RWPE1 (cell line): ENCODE data around the gene POLD4.
A peak's percentile ranks its signal among the peaks of the same experiment; 100 is the strongest.

Experiments
- CTCF ChIA-PET: fragments of 350-600 bp; sonication (Branson Sonifier 250); formaldehyde crosslinking; extraction: SDS; loops from one replicate; lab custom pipeline; 2021; lab: Yijun Ruan, JAX
- POLR2A ChIA-PET: fragments of 400-600 bp; formaldehyde crosslinking; extraction: SDS; loops from one replicate; lab custom pipeline; 2020; ENCODE audit warnings: antibody characterized with exemption; ENCODE audit not compliant: low non-redundant PET; lab: Yijun Ruan, JAX
- DNase-seq: peaks from one replicate; pipeline ENCODE4 v3.0.0; 2012; ENCODE audit warnings: low spot score
- H3K27ac ChIP-seq: fragments of 450-650 bp; 2 replicates; pipeline ENCODE4 v1.5.1; 2017
- CTCF ChIP-seq: fragments of 450-650 bp; conservative IDR thresholded peaks from 2 replicates; pipeline ENCODE4 v1.5.1; 2017; ENCODE audit warnings: low read depth, mild to moderate bottlenecking

The POLD4 gene

GRCh38 chr11:67364169-67364568, 10.8 kb upstream of the POLD4 start:
- CTCF ChIA-PET = interaction anchor here (3.5 kb wide), 1 partner anchor 18 kb away, joined by 16 read pairs; no protein-coding TSS in a partner anchor
- POLR2A ChIA-PET = no interaction called here
- no peak for DNase-seq
- peak overlapping the region; percentile 66 for H3K27ac ChIP-seq
- TF ChIP-seq CTCF = no peak

GRCh38 chr11:67357831-67358670, 4.7 kb upstream of the POLD4 start:
- peak overlapping the region; percentile 97 for H3K27ac ChIP-seq
- ChIA-PET POLR2A (no interaction called here), CTCF (interaction anchor here (0.8 to 4.8 kb wide), 4 partner anchors 13 to 29 kb away, joined by 5 to 81 read pairs (median 30); partner anchors contain the start of gene CLCF1)
- no peak for DNase-seq
- TF ChIP-seq CTCF = no peak

GRCh38 chr11:67356864-67357561, 3.7 kb upstream of the POLD4 start:
- TF ChIP-seq CTCF = peak; percentile 86
- peak; percentile 76 for DNase-seq
- POLR2A ChIA-PET = no interaction called here
- CTCF ChIA-PET = interaction anchor here (0.5 to 4.8 kb wide), 11 partner anchors 10 to 546 kb away, joined by 3 to 81 read pairs (median 6); partner anchors contain the start of gene CLCF1
- peak overlapping the region; percentile 97 for H3K27ac ChIP-seq

GRCh38 chr11:67356387-67356863, 3.1 kb upstream of the POLD4 start:
- DNase-seq = no peak
- CTCF ChIA-PET = interaction anchor here (0.5 to 4.8 kb wide), 12 partner anchors 11 to 1444 kb away, joined by 3 to 81 read pairs (median 5); partner anchors contain the start of gene CLCF1
- POLR2A ChIA-PET = no interaction called here
- no peak for TF ChIP-seq CTCF
- H3K27ac ChIP-seq = peak overlapping the region; percentile 97

- H3K27ac ChIP-seq = peak overlapping the region; percentile 97
- no peak for DNase-seq
- no peak for TF ChIP-seq CTCF
- ChIA-PET CTCF (interaction anchor here (0.5 to 4.8 kb wide), 10 partner anchors 11 to 1443 kb away, joined by 3 to 81 read pairs (median 6); partner anchors contain the start of gene CLCF1), POLR2A (interaction anchor here (0.7 kb wide), 1 partner anchor 21 kb away, joined by 9 read pairs; no protein-coding TSS in a partner anchor)
Measured at GRCh38 chr11:67355794-67356386, 2.5 kb upstream of the POLD4 start.
